GM19397 (cell line): ENCODE data around the gene A4GALT.
"Not testable (repeated sequence)": the region's sequence is repeated elsewhere in the genome, so short reads cannot be mapped to it uniquely, and the experiment has no call there.

Experiments used
- ATAC-seq: cut with Tn5 transposase; IDR thresholded peaks from one replicate; pipeline ENCODE4 v1.9.1; 2021; ENCODE audit warnings: mild to moderate bottlenecking, moderate library complexity; ENCODE audit not compliant: unreplicated experiment

A4GALT gene

DNA sequence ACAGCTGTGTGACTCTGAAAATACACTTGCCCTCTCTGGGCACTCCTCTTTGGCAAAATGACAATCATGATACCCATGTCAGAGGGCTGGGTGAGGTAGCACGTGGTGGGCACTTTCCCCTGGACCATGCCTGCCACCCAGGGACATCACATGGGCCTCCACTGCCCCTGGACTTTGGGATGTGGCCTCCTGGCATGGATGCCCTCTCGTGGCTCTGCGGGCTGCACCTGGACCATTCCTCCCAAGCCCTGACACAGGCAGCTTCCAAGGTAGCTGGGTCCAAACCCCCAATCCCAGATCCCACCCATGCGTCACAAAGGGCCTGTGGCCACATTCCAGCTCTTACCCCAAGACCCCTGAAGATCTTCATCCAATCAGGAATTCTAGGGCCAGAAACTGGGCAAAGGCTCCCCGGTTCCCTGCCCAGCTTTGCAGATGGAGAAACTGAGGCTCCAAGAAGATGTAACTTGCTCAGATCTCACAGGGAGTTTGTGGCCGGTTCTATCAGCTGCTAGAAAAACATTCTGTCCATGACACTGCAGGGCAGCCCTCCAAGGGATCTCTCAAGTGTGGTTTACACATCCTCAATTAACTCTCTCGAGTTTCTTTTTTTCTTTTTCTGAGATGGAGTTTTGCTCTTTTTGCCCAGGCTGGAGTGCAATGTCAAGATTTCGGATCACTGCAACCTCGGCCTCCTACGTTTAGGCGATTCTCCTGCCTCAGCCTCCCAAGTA, 36.0 kb downstream of the A4GALT start:
- no peak for ATAC-seq

- ATAC-seq, result no peak
These were observed 36.9 kb downstream of the A4GALT start for GRCh38 chr22:42683578-42684283.

- no peak for ATAC-seq
These were observed 38.4 kb downstream of the A4GALT start for GRCh38 chr22:42682113-42682851.

DNA sequence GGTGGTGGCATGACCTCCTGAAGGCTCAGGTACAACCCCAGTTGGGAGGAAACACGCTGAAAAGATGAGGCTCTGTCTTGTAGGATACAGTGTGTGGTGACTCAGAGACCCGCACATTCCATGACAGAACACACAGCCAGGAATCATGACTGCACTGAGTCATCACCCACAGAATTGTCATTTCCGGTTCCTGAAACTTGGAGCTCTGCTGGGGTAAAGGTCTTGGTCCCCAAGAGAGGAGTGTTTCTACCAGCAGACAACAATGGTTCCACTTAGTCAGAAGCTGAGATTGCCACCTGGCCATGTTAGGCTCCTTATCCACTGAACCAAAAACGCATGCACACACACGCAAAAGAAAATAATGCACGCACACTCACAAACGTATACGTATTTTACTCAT, 40.0 kb downstream of the A4GALT start:
- ATAC-seq, result no peak

- no peak for ATAC-seq
These were observed 41.0 kb downstream of the A4GALT start for GRCh38 chr22:42679691-42680090.

DNA sequence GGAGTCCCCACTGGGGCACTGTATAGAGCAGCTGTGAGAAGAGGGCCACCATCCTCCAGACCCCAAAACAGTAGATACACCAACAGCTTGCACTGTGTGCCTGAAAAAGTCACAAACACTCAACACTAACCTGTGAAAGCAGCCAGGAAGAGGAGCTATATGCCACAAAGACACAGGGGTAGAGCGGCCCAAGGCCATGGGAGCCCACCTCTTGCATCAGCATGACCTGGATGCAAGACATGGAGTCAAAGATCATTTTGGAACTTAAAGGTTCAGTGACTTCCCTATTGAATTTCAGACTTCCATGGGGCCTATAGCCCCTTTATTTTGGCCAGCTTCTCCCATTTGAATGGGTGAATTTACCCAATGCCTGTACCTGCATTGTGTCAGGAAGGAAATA, 41.8 kb downstream of the A4GALT start:
- no peak for ATAC-seq

DNA sequence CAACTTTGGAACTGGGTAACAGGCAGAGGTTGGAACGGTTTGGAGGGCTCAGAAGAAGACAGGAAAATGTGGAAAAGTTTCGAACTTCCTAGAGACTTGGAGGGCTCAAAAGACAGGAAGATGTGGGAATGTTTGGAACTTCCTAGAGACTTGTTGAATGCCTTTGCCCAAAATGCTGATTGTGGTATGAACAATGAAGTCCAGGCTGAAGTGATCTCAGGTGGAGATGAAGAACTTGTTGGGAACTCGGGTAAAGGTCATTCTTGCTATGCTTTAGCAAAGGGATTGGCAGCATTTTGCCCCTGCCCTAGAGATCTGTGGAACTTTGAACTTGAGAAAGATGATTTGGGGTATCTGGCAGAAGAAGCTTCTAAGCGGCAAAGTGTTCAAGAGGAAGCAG, 42.7 kb downstream of the A4GALT start:
- not testable (repeated sequence) for ATAC-seq

- no peak for ATAC-seq
These were observed 44.5 kb downstream of the A4GALT start for GRCh38 chr22:42676059-42676607.

DNA sequence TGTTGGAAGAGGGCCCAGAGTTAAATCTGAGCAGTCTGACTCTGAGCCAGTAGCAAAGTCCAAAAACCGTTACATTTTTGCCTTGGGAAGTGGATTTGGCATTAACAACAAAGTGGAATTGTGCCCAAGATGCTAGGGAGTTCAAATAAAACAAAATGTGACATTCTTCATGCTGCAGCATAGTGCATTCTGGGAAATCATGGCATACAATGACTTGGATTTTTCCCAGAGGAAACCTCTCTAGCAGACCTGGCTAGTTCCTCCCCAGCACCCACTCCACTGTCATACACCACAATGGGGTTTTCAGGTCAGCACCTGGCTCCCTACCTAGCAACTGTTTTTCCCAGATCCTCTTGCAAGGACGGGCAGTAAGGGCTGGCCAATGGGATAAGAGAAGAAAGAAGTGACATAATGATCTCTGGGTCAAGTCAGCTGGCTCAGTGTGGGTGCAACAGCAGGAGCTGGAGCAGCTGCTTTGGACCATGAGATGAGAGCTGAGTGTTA, 46.7 kb downstream of the A4GALT start:
- ATAC-seq, result no peak

- ATAC-seq, result not testable (repeated sequence)
These were observed 47.6 kb downstream of the A4GALT start for GRCh38 chr22:42673071-42673470.

DNA sequence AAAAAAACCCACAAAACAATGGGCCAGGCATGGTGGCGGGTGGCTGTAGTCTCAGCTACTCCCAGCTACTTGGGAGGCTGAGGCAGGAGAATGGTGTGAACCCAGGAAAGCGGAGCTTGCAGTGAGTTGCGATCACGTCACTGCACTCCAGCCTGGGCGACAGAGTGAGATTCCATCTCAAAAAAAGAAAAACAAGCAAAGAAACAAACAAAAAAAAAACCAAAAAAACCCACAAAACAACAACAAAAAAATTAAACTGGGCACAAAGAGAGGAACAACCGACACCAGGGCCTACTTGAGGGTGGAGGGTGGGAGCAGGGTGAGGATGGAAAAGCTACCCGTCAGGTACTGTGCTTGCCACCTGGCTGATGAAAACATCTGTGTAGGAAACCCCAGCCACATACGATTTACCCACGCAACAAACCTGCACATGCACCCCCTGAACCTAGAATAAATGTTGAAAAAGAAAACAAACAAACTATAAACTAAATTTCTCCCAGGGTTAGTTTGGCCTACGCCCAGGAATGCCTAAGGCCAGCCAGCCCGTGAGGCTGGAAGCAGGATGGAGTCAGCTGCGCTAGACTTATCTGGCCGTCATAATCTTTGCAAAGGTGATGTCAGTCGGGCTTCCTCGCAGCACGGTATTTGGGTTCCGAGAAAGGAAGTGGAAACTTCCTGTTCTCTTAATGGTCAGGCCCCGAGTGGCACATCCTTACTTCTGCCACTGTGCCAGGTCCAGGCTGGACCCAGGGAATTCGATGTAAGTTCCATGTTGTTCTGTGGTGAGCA, 49.6 kb downstream of the A4GALT start:
- ATAC-seq, result no peak

- no peak for ATAC-seq
These were observed 50.6 kb downstream of the A4GALT start for GRCh38 chr22:42670046-42670445.

DNA sequence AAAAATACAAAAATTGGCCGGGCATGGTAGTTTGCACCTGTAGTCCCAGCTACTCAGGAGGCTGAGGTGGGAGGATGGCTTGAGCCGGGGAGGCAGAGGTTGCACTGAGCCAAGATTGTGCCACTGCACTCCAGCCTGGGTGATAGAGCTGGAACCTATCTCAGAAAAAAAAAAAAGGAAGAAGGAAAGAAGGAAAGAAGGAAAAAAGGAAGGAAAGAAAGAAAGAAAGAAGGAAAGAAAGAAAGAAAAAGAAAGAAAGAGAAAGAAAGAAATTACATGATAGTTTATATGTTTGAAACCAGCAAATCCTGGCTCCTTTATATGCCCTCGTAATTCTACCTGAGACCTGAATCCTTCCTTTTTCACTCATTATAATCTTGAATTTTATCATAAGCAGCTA, 54.3 kb downstream of the A4GALT start:
- not testable (repeated sequence) for ATAC-seq

GRCh38 chr22:42664976-42665831, 55.5 kb downstream of the A4GALT start:
- peak; percentile 50 for ATAC-seq

DNA sequence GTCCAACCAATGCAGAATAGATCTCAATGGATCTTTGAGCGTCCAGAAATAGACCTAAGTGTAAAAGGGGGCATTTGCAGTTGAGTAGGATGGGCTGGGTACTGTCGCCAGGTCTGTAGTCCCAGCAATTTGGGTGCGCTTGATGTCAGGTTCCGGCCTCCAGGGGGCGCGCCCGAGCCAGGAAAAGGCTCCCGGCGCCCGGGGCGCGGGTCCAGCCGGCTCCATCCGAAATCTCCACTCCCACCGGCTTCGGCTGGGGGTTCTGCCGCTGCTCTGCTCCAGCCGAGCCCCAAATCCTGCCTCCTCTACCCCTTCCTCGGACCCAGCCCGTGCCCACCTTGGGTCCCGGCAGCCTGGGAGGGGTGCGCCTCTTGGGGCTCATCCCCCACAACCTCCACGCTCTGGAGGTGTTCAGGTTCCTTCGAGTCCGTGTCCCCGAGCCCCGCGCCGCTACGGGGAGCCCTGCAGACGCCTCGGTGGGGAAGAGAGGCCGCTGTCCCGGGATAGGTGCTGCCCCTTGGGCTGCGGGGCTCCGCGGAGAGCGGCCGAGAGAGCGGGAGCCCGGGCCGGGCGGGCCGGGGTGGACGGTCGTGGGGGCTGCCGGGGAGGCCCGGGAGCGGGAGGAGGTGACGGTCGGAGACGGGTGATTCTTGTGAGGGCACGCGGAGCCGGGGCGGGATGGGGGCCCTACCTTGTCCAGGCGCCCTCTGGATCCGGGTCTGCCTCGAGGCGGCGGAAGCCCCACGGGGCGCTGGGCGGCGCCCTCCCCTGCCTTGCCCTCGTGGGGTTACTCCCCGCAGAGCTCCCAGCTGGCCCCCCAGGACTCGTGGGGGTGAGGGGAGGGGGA, 58.5 kb downstream of the A4GALT start:
- no peak for ATAC-seq

GRCh38 chr22:42656578-42656977, 64.1 kb downstream of the A4GALT start:
- ATAC-seq, result no peak

DNA sequence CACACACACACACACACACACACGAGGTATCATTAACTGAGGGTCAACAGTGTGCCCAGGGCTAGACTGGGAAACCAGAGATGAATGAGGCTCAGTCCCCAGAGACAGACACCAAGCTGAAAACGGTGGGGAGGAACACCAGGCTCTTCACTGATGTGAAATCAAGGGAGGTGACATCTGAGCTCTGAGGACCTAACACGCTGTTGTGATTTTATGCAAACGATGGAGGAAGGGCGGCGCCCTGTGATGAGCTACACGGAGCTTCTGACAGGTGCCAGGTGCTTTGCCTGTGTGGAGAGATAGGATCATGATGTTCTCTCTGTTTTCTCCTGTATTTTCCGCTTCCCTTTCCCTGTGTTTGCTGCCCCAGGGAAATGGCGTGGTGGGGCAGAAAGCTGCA, 65.0 kb downstream of the A4GALT start:
- peak; percentile 58 for ATAC-seq

GRCh38 chr22:42654436-42655073, 66.1 kb downstream of the A4GALT start:
- no peak for ATAC-seq
